CD4-positive, alpha-beta T cell treated with Interleukin-2 at 100 ng/mL for 4 hours (primary cell): ENCODE results near the gene ZBTB37.
A peak's percentile ranks its signal among the peaks of the same experiment; 100 is the strongest.
"Not testable (repeated sequence)": the region's sequence is repeated elsewhere in the genome, so short reads cannot be mapped to it uniquely, and the experiment has no call there.

Experiments used
- DNase-seq: peaks from one replicate; pipeline ENCODE4 v3.0.0-alpha.2; 2020; ENCODE audit warnings: low spot score

ZBTB37 gene

GRCh38 chr1:173903827-173904531 lies 35.8 kb downstream of the ZBTB37 start:
- DNase-seq = no peak

GRCh38 chr1:173913111-173913510 lies 44.9 kb downstream of the ZBTB37 start:
- no peak for DNase-seq

GRCh38 chr1:173914366-173914871 lies 46.2 kb downstream of the ZBTB37 start:
- peak; percentile 32 for DNase-seq

- DNase-seq = no peak
Observed at GRCh38 chr1:173915596-173915995, 47.4 kb downstream of the ZBTB37 start.

GRCh38 chr1:173916667-173917066 lies 48.5 kb downstream of the ZBTB37 start:
- no peak for DNase-seq

- DNase-seq = no peak
Observed at GRCh38 chr1:173917149-173917548, 49.0 kb downstream of the ZBTB37 start, which contains the start of gene SERPINC1. Gene SERPINC1 (minus strand): TSS chr1:173917327. CDS start chr1:173917259, 68 bp downstream.

GRCh38 chr1:173917635-173918493 lies 49.7 kb downstream of the ZBTB37 start:
- DNase-seq = no peak

- DNase-seq = no peak
Observed at GRCh38 chr1:173920861-173921260, 52.7 kb downstream of the ZBTB37 start.

GRCh38 chr1:173925306-173926242 lies 57.4 kb downstream of the ZBTB37 start:
- no peak for DNase-seq

- not testable (repeated sequence) for DNase-seq
Observed at GRCh38 chr1:173930541-173930940, 62.4 kb downstream of the ZBTB37 start.

GRCh38 chr1:173934440-173934839 lies 66.3 kb downstream of the ZBTB37 start:
- no peak for DNase-seq

- no peak for DNase-seq
Observed at GRCh38 chr1:173937062-173937461, 68.9 kb downstream of the ZBTB37 start.

- DNase-seq = no peak
Observed at GRCh38 chr1:173946380-173946921, 78.3 kb downstream of the ZBTB37 start.

- no peak for DNase-seq
Observed at GRCh38 chr1:173948594-173948993, 80.4 kb downstream of the ZBTB37 start.
